Activated CD4-positive, alpha-beta T cell treated with anti-CD3 and anti-CD28 coated beads, Interleukin-2, amount 50 U/mL, for 16 hours (primary cell): ENCODE measurements around the gene CCDC197.

Experiments
- DNase-seq: peaks from one replicate; pipeline ENCODE4 v3.0.0-alpha.2; 2020

The CCDC197 gene

DNA sequence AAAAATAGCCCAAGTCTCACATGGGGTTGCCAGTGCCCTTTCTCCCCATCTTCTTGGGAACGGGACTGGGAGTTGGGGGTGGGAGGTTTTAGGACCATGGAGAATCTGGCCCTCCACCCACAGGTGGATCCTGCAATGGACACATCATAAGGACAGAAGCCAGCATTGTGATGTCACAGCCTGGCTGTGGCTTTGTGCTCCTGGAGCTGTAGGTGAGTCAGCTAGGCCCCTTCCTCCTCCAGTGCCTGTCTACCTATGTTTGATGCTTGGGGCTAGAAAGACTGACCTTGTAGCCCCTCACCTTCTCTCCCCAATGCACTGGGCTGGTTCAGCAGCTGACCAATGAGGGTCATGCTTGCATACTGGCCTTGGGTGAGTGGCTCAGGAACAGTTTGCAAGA, at the start of gene CCDC197:
CCDC197 (plus strand) TSS at position 220 of the 400 bp plus-strand sequence. CDS start 831 bp downstream, outside the sequence.
- DNase-seq = no peak

DNA sequence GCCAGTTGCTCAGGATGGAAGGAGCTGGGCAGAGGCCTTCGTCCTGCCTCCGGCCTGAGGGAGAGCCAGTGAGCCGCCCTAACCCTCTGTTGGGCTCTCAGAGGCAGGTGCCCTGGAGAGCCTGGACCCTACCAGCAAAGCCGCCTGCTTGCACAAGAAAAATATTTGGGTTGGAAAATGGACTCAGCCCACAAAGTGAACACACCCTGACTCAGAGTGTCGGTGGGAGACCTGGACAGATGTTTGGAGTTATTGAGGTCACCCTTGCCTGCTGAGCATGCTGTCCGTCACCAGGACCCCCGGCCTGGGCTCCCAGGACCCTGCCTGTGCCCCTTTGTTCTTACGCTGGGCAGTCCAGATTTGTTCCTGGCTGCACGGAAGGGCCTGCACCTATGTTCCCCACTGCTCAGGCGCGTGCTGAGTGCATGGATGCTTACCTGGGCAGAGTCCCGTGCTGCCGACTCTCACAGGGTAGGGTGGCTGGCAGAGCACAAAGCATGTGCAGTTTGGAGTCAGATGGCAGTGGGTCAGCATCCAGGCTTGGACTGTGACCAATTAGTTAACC, 47.5 kb upstream of the CCDC197 start:
- DNase-seq = no peak

DNA sequence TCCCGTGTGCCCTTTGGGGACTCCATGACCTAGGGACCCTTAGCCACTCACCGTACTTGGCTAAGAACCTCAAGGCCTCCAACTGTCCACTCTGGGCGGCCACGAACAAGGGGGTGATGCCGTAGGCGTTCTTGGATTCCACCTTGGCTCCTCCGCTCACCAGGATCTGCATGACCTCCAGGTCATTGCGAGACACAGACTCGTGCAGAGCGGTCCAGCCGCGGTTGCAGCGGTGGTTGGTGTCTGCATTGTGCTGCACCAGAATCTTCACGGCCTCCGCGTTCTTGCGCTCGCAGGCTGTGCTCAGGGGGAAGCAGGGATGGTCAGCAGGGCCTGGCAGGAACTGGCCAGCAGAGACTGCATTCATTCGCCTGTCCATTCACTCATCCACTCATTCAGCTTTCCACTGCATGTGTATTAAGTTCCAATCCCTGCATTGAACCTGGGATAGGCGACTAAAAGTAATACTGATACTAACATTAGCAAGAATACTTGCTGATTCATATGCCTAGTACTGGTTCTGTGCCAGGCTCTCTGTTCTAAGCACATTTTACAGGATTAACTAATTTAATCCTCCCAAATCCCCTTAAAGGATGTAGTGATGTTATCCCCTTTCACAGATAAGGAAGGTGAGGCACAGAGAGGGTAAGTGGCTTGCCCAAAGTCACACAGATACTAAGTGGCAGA, 46.0 kb upstream of the CCDC197 start:
- peak; percentile 50 for DNase-seq

DNA sequence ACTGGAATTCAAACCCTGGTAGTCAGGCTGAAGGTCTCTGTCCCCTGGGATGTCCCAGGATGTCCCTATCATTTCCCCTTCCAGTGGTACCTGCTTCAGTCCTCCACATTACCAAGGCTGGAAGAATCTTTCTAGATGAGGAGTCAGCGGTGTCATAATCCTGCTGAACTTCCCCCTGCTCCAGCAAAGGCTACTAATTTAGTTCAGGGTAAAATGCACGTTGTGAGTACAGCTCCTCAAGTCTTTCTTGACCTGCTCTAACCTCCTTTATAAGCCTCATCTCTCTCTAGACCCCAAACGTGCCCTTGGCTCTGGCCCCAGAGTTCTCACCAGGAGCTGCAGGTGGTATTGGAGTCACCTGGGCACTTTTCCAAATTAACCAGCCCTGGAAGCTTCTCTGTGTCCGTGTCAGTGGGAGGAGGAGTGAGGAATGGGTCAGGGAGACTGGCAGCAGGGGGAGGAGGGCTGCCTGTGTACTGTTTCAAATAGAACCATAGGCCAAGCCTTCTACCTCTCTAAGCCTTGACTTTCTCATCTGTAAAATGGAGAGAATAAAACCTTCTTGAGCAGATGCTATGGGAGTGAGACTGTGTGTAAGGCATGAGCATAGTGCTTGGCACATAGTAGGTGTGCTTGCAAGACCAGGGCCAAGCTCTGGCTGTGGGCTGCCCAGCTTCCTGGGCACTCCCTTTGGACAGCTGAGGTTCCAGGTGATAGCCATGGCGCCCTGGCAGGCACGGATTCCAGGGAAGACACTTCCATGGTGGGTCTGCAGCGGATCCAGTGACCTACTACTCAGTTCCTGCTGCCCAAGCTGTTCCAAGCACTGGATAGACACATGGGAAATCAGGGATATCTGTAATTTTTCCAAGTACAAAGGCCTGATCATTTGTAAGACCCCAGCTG, 45.2 kb upstream of the CCDC197 start:
- no peak for DNase-seq

DNA sequence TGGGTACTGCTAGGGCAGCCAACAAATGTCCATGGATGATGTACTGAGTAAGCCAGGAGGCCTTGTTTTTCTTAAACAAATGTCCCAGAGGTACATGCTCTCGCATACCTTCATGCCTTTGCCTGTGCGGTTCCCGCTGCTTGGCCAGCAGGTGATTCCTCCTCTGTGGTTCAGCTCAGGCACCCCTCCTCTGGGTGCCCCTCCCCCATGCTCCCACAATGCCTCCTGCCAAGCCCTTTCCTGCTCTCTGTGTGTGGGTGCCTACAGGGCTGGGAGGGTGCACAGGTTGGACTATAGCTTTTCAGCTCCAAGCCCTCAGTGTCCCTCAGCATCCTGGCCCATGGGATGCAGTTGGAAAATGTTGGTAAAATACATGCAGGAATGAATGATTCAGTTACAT, 44.3 kb upstream of the CCDC197 start:
- DNase-seq = no peak

DNA sequence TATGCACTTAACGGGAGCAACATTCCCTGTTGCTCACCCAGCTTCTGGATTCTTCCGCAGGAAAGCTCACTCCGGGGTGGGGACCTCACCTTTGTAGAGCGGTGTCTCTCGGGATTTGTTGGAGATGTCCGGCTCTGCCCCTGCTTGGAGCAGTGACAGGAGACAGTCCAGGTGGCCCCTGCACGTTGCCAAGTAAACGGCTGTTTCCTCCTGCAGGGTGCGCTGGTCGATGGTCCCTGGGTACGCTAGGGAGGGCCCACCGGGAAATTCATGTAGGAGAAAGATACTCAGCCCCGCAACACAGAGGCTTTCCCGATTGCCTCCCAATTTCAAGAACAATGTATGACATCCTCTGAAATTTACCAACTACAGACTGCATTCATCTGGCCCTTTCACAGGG, 43.8 kb upstream of the CCDC197 start:
- no peak for DNase-seq

DNA sequence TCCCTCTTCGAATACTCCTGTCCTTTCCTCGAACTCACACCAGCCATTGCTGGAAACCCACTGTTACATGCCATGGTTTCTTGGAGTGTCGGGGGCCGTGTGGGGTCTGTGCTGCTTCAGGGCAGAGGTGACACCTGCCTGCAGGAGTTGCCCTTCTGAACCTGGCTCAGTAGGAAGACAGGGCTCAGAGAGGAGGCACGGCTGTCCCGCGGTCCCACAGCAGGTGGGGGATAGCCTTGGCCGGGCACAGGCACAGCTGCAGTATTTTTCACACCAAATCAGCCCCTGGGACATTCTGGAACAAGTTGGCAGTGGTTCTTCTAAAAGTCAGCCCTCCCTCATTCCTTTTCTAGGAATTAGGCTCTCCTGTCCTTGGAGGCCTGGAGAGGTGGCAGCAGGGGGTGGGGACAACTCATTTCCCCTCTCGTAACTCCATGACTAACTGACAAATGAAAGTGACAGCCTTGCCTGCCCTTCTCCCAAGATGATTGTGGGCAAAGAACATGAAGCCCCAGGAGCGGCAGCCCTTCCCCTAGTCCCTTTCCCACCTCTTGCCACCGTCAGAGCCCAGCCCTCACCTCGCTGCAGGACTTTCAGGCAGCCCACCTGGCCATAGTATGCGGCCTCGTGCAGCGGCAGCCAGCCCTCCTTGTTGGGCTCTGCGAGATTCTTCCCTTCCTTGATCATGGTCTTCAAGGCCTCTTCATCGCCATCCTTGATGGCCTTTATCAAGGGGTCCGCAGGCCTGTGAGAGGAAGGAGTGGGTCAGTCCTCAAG, 43.2 kb upstream of the CCDC197 start:
- no peak for DNase-seq

DNA sequence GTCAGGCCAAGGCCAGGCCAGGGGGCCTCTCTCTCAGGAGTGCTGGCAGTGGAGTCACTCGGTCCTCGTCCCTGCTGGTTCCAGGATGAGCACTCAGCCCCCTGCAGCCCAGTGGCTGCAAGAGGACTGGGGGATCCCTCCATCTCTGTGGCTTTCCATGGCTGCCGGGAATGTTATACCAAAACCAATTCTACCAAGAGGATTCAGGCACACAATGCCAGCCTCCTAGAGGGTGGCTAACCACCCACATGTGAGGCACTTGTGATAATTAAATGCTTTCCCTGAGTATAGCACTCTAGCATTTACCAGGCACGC, 42.6 kb upstream of the CCDC197 start:
- DNase-seq = no peak

DNA sequence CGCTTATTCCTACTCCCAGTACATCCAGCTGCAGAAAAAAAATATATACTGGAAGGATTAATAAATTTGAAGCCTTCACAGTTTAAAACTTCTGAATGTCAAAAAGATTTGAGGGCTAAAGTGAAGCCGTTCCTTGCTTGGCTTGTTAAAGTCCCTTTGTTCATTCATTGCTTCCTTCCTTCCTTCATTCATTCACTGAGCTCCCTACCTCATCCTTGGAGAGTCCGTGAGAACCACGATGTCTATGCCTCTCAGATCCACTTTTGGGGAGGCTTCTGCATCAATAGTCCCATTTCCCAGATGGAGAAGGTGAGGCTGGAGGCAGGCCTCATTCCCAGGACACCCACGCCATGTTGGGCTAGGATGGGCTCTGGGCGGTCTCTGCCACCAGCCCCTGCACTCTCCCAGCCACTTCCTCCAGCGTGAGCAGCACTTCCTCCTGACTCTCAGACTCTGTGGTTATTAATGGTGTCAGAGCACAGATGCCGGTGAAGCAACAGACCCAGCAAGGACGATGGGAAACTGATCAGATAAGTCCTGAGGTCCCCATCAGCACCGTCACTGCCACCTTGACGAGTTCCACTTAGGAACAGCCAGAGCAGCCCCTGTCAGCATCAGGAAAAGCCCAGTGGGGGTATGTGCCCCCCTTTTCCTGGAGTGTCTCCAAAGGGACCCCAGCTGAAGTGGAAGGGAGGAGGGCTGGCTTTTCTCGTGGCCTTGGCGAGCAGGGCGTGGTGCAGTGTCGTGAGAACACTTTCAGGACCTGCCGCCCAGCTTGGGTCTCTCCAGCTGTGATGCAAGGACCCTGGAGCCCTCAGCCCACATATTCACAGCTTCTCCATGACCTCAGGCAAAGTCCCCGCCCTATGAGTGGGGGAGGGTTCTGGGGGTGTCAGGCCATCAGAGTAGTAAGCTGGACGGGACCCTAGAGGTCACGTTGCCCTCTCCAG, 41.9 kb upstream of the CCDC197 start:
- DNase-seq = peak; percentile 84

DNA sequence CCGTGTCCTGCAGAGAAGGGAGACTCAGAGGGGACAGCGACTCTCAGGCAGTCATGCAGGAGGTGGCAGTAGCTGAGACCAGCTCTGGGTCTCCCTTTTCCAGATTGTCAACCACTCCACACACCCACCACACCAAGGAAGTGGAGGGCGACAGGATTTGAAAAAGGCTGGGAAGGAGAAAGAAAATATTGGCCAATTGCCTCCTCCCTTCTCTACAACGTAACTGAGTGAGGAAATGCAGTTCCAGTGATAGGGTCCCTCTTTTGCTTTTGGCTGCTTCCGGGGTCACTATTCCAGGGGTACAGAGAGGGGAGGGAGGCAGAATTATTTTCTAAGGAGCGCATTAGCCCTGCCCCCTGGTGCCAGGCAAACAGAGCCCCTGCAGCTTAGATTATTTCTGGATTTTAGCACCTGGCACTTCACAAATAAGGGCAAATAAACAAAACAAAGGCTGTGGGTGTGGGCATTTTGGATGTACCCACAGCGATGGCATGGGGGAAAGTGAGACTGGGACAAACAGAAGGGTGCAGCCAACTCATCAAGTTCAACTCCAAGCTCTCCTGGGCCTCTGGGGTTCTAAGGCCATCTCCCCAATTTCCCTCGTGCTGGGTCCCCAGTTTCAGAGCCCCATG, 41.1 kb upstream of the CCDC197 start:
- no peak for DNase-seq

DNA sequence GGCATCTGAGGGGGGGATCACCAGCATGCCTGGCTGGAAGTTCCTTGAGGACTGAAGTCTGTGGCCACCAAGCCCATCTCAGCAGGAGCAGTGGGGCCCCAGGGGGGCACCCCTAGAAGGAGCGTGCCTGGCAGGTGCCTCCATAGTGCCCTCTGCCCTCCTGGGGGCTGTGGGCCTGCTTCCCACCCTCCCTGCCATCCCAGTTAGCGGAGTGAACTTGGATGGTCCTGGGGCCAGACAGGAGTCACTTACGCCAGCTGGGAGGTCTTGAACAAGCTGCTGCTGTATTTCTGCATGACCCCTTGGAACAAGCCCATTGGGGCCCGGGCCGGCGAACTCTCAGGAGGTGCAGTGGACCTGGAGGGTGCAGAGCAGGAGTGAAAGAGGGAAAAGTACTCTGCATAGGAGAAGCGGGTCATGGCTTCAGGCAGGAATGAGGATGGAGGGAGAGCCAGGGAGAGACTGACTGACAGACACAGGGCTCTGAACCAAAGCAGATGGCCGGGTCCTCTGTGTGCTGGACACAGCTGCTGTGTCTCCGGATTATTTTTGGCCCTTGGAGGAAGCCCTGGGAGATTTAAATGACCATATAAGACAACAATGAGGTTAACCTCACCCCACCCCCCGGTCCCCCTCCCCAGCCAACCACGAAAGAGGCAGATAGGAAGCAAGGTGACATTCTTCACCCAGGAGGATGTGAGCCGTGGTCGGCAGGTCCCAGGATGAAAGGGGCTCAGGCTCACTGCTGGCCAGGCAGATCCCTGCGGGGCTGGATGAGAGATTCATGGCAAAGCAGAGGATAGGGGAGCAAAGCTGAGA, 40.4 kb upstream of the CCDC197 start:
- DNase-seq = no peak

DNA sequence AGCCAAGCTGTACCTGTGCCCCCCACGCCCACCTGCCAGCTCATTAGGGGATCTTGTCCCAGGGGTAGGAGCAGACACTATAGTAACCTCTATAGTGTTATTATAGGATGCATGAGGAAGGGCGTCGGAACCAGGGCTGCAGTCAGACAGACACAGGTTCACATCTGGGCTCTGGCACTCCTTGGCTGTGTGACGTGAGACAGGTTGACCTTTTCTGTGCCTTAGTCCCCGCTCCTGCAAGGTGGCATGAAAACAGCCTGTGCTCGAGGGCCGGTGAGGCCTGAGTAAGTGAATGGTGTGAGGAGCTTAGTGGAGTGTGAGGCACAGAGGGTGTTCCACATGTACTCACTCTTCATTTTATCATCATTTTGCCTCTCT, 39.8 kb upstream of the CCDC197 start:
- DNase-seq = no peak

DNA sequence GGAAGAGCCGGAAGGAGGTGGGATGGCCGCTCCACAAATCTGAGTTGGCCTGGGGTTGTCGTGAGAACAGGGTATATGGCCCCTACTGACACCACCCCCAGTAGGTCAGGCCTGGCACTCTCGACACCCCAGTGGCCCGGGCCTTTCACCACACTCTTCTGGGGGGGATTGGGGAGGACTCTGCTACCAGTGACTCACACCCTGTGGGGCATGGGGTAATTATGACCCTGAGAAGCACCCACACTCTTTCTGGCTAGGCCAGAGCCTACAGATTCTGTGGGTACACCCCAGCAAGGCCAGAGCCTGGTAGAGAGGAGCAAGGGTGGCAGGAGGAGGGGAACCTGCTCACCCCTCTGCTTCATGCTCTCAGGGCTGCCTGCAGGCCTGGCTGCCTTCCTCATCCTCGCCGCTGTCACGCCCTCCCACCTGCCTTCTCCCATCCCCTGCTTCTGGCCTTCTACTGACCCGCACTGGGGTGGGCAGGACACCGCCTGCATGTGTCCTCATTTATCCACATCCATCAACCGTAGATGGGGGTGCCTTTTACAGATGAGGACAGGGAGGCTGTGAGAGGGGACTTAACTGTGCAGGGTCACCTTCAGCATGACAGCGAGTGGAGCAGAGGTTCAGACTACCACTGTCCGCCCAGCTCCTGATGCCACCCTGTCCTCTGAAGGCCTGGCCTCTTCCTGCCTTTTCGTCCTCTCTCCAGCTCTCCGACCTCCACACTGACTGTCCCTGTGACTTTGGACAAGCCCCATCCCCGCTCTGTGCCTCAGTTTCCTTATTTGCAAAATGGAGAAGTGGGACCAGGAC, 39.1 kb upstream of the CCDC197 start:
- DNase-seq = no peak

DNA sequence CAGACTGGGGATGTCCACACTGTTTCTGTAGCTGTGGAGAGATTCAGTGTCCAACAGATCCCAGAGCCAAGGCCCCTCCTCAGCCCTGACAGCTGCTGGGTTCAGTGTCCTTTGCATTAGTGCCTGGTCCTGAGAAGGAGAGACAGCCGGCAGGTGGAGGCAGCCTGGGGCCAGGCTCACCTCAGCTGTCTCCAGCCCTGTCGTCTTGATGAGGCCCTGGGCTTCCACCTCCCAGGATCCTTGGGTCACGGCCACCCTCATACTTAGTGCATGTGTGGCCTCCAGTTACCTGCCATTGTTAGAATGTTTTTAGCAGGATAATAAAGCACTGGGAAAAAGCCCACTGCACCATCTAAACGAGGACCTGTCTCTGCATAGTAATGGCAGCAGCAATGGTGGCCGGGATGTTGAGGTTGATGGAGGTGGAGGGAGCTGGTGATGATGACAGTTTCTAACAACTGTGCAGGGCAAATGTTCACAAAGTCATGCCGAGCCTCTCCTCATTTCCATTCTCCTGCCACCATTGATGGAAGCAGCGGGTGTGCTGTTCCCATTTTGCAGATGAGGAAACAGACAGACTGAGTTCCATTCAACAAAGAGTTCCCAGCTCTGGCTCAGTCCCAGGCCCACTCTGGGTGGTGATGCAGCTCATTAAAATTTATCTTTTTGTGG, 38.4 kb upstream of the CCDC197 start:
- DNase-seq = no peak

DNA sequence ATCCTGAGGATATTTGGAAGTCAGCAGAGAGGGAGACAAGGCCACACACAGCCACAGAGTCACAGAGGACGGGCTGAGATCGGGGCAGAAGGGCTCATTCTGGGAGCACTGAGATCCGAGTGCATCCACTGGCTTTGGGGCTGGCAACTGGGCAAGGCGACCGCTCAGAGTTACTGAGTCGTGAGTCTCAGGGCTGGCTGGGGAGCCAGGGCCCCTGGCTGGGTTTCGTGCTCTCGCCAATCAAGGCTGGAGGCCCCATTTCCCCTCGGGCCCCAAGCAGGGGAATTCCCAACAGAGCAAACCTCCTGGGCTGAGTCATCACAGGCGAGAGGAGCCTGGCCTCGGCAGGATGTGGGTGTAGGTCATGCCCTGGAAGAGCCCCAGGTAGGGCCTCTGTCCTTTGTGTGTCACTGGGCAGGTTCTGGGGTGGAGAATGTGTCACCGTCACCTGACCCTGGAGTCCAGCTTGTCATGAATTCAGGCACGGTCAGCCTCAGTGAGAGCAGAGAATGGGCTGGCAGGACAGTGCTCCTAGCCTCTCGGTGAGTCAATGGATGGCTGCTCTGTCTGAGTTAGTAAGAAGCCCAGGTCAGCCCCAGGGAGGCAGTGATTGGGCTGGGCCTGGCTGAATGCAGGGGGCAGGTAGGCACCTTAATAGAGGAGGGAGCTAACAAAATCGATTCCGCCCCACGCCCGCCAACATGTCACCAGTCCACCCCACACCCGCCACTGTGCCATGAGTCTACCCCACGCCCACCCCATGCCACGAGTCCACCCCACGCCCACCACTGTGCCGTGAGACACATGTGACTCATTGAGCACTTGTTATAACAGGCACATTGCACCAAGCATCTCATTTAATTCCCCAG, 37.6 kb upstream of the CCDC197 start:
- DNase-seq = peak; percentile 98

DNA sequence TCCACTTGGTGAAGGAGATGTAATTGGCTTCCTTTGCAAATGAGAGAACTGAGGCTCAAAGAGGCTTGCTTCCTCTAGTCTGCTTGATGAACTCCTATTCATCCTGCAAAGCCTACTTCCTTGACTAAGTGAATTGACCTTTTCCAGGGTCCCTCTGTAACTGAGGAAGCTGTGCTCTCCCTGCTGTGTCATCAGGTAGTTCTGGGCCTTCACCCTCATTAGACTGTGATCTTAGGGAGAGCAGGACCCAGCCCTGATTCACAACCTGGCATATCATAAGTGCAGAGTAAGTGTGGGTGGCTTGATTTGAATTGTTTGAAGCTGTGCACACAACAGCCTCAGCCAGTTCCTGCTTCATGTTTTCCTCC, 37.0 kb upstream of the CCDC197 start:
- peak; percentile 54 for DNase-seq

DNA sequence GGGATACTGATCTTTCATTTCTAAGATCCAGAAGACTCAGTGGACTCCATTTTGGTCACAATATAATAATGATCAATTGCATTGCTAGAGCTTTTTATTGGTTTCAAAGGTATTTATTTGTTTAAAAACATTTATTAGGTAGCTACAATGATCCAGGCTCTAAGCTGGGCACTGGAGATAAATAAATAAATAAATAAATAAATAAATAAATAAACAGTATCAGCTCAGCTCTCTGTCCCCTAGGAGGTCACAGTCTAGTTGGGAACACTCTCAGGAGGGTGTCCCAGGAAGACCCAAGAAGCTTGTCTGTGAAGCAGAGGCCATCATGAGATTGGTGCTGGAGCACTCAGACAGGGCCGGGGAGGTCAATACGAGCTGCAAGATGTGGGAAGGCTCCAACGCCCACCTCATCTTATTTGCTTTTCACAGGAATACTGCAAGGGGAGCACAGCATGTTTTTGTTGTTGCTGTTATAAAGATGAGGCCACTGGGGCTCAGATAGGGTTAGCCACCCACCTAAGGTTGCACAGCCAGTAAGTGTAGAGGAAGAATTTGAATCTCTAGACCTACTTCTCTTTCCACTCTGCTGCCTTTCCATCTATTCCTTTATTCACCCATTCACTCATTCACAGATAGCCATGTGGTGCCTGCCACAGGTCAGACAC, 36.2 kb upstream of the CCDC197 start:
- DNase-seq = no peak

DNA sequence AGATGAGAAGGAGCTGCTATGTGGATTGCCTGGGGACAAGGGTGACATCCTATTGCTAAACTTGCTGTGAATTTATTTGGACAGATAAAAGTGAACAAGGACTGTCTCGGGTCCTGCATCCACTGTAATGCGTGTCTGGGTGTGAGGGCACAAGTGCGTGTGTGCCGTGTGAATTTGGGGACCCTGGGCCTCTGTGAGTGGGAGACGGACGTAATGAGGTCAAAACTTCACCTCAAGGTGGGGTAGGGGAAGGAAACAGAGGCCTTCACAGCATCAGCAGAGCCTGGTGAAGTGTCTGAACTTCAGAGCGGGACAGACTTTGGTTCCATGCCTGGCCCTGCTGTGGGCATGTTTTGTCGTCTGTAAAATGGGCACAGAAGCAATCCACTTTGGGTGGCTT, 35.5 kb upstream of the CCDC197 start:
- DNase-seq = no peak
